K562 (cell line): ENCODE data around the gene SLC25A1.

Experiments used
- ATF1 ChIP-seq, 2 experiments: fragments of 450-650 bp in 1 of 2; IDR thresholded peaks; 2 replicates each; pipeline ENCODE4 v1.6.1; 2016; ENCODE audit warnings: missing compliant biosample characterization in 1 of 2, missing genetic modification characterization in 1 of 2
- ATF2 ChIP-seq: sonication (generic); formaldehyde crosslinking; IDR thresholded peaks from 2 replicates; pipeline ENCODE4 v1.8.1; 2022; ENCODE audit warnings: missing genetic modification reagents
- BACH1 ChIP-seq: fragments of 200-800 bp; sonication (Bioruptor generic); IDR thresholded peaks from 2 replicates; pipeline ENCODE4 v1.6.1; 2016; ENCODE audit warnings: missing genetic modification characterization, missing compliant biosample characterization
- CHD1 ChIP-seq: fragments of 200-600 bp; sonication (generic); IDR thresholded peaks from one replicate; pipeline ENCODE4 v1.6.1; 2012; ENCODE audit warnings: mild to moderate bottlenecking, moderate library complexity, low read length, inconsistent platforms
- CTCF ChIP-seq, 3 experiments: IDR thresholded peaks in 2 of 3; conservative IDR thresholded peaks in 1 of 3; 2 replicates each; pipeline ENCODE4 v1.5.1; 2011 to 2012; ENCODE audit warnings: low read length in 3 of 3, mild to moderate bottlenecking in 3 of 3, control low read depth in 2 of 3, improper control_type of control experiment in 1 of 3, inconsistent platforms in 1 of 3, low read depth in 1 of 3, mixed read lengths in 1 of 3, moderate library complexity in 1 of 3; ENCODE audit not compliant: insufficient read depth in 2 of 3
- E2F8 ChIP-seq: fragments of 450-650 bp; IDR thresholded peaks from 2 replicates; pipeline ENCODE4 v1.7.1; 2018; ENCODE audit warnings: mild to moderate bottlenecking, low read depth; ENCODE audit not compliant: partially characterized antibody
- EGR1 ChIP-seq: fragments of 450-650 bp; conservative IDR thresholded peaks from 2 replicates; pipeline ENCODE4 v1.6.1; 2017; ENCODE audit warnings: mild to moderate bottlenecking
- MXI1 ChIP-seq: IDR thresholded peaks from 2 replicates; pipeline ENCODE4 v1.6.1; 2011; ENCODE audit warnings: low read depth, mild to moderate bottlenecking, improper control_type of control experiment, low read length
- RBBP5 ChIP-seq: fragments of 200-600 bp; sonication (generic); IDR thresholded peaks from 2 replicates; pipeline ENCODE4 v1.6.1; 2012; ENCODE audit warnings: borderline replicate concordance, mild to moderate bottlenecking, low read length, control low read depth, inconsistent platforms; ENCODE audit not compliant: insufficient read depth, poor library complexity, severe bottlenecking
- SMARCB1 ChIP-seq: IDR thresholded peaks from 2 replicates; pipeline ENCODE4 v1.6.1; 2011; ENCODE audit warnings: improper control_type of control experiment, low read depth; ENCODE audit not compliant: insufficient read length
- YY1 ChIP-seq, 3 experiments: IDR thresholded peaks; 2 replicates each; pipeline ENCODE4 v1.6.1; 2011; ENCODE audit warnings: low read length in 2 of 3, mild to moderate bottlenecking in 2 of 3, moderate library complexity in 2 of 3, borderline replicate concordance in 1 of 3, control low read depth in 1 of 3, low read depth in 1 of 3; ENCODE audit not compliant: insufficient read depth in 3 of 3, insufficient replicate concordance in 2 of 3, control insufficient read depth in 1 of 3, insufficient read length in 1 of 3; ENCODE audit errors: extremely low read depth in 1 of 3
- ZBTB26 ChIP-seq: fragments of 450-650 bp; formaldehyde crosslinking; IDR thresholded peaks from 2 replicates; pipeline ENCODE4 v1.4.0; 2022; ENCODE audit warnings: missing genetic modification characterization
- ZNF263 ChIP-seq: sonication (generic); formaldehyde crosslinking; IDR thresholded peaks from 2 replicates; pipeline ENCODE4 v1.8.0; 2022; ENCODE audit warnings: mild to moderate bottlenecking, missing genetic modification reagents, borderline replicate concordance
- ZNF354B ChIP-seq: fragments of 250-450 bp; sonication (Bioruptor Pico); IDR thresholded peaks from 2 replicates; pipeline ENCODE4 v1.4.0; 2020

GRCh38 chr22:19201130-19201868 lies 22.8 kb upstream of the SLC25A1 start:
- no peak for TF ChIP-seq CHD1
- no peak for TF ChIP-seq ZNF354B (CRISPR knock-in tag)
- TF ChIP-seq E2F8, result no peak
- no peak for TF ChIP-seq ZBTB26 (CRISPR knock-in tag)
- no peak for TF ChIP-seq BACH1
- no peak for TF ChIP-seq CTCF (IDR thresholded peaks at IDR 0.05 in 2 of 3, conservative IDR thresholded peaks at IDR 0.05 in 1 of 3; ENCODE audit: insufficient read depth in 2 of 3, low read depth in 1 of 3, low read length in 3 of 3)
- no peak for TF ChIP-seq EGR1
- no peak for TF ChIP-seq YY1 (IDR thresholded peaks at IDR 0.05; ENCODE audit: borderline replicate concordance in 1 of 3, control insufficient read depth in 1 of 3, extremely low read depth in 1 of 3, insufficient read depth in 3 of 3, insufficient read length in 1 of 3, insufficient replicate concordance in 2 of 3, low read depth in 1 of 3, low read length in 2 of 3)
- TF ChIP-seq SMARCB1, result no peak
- TF ChIP-seq MXI1, result no peak
- TF ChIP-seq ATF2 (CRISPR knock-in tag), result no peak
- TF ChIP-seq ATF1 (CRISPR knock-in tag; IDR thresholded peaks at IDR 0.05), result no peak
- no peak for TF ChIP-seq ATF1 (tag; IDR thresholded peaks at IDR 0.05)
- TF ChIP-seq ZNF263 (CRISPR knock-in tag), result no peak
- TF ChIP-seq RBBP5, result peak; percentile 56
